Activated CD8-positive, alpha-beta T cell treated with anti-CD3 and anti-CD28 coated beads for 36 hours (primary cell): ENCODE measurements around the gene APBB1IP. TPM values are rescaled to one million over a fixed set of nuclear protein-coding genes. Genes with fewer than 3 reads are reported as not detected.

ENCODE experiments used
- ATAC-seq: fragments of 200-7000 bp; cut with Tn5 transposase; one replicate; pipeline ENCODE4 v1.10.0; 2021; ENCODE audit warnings: mild to moderate bottlenecking, moderate library complexity
- CTCF ChIA-PET: fragments of 350-600 bp; sonication (Branson Sonifier 250); formaldehyde crosslinking; loops from one replicate; lab custom pipeline; 2021; ENCODE audit warnings: antibody characterized with exemption; lab: Charles Lee
- POLR2A ChIA-PET: fragments of 350-600 bp; sonication (Branson Sonifier 250); formaldehyde crosslinking; loops from one replicate; lab custom pipeline; 2021; ENCODE audit warnings: antibody characterized with exemption; lab: Charles Lee
- DNase-seq: peaks from one replicate; pipeline ENCODE4 v3.0.0-alpha.2; 2020
- H3K27ac Mint-ChIP-seq: one replicate; pipeline ENCODE4 v1.8.0; 2021; ENCODE audit warnings: mild to moderate bottlenecking, mixed read lengths
- H3K27me3 Mint-ChIP-seq: one replicate; pipeline ENCODE4 v1.8.0; 2021; ENCODE audit warnings: mixed read lengths
- H3K36me3 Mint-ChIP-seq: one replicate; pipeline ENCODE4 v1.8.0; 2021; ENCODE audit warnings: low read depth, mixed read lengths
- H3K4me1 Mint-ChIP-seq: one replicate; pipeline ENCODE4 v1.8.0; 2021; ENCODE audit warnings: low read depth, mixed read lengths
- H3K4me3 Mint-ChIP-seq: one replicate; pipeline ENCODE4 v1.8.0; 2021; ENCODE audit warnings: mild to moderate bottlenecking, moderate library complexity, mixed read lengths
- H3K9me3 Mint-ChIP-seq: one replicate; pipeline ENCODE4 v1.8.0; 2021; ENCODE audit warnings: mixed read lengths
- intact Hi-C: fragments of 100-400 bp; cut with micrococcal nuclease; formaldehyde crosslinking; loops from one replicate; pipeline ENCODE4 v1.10.0; 2022
- total RNA-seq, 2 experiments: library from RNA; stranded (reverse); gene quantifications; one replicate each; pipeline ENCODE4 v1.2.3, GENCODE V29; 2021
- TF ChIP-seq, protein P1 (sequence below): fragments of 200-600 bp; IDR thresholded peaks from one replicate; pipeline ENCODE4 v1.8.0; 2022; ENCODE audit warnings: antibody characterized with exemption, mild to moderate bottlenecking

APBB1IP gene
- total RNA-seq, 2 experiments from 2014 or later = 61.9 to 64.8 TPM

DNA sequence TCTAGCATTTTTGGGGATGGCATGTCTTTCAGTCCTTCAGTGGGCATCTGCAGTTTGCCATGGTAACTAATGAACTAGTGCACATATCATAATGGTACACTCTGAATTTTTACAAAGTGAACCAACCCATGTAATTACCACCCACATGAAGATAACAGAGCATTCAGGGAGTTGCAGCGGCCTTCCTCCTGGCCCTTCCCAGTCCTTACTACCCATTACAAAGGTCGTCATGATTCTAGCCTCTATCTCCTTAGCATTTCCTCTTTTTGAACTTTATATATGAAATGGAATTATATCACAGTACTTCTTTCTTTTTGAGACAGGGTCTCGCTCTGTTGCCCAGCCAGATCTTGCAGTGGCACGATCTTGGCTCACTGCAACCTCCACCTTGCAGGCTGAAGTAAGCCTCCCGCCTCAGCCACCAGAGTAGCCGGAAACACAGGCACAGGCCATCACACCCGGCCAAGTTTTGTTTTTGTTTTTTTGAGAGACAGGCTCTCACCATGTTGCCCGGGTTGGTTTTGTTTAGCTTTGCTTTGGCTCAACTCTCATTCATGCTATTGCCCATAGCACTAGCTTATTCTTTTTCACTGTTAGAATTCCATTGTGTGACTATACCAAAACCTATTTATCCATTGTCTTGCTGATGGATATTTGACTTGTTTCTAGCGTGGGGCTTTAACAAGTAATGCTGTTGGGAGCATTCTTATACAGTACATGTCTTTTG lies 79.2 kb downstream of the APBB1IP start:
- Mint-ChIP-seq H3K36me3 (peaks cover 81% of the 10 kb centered on the region), H3K4me3 (no peak overlapping the region), H3K9me3 (peaks cover 3% of the 10 kb centered on the region), H3K4me1 (peaks cover 16% of the 10 kb centered on the region), H3K27ac (no peak overlapping the region), H3K27me3 (no peaks in the 10 kb centered on the region)
- no peak for ATAC-seq
- POLR2A ChIA-PET = interaction anchor here (0.6 to 1.2 kb wide), 2 partner anchors 17 to 32 kb away, joined by 3 read pairs; no protein-coding TSS in a partner anchor
- intact Hi-C loops = no loop called here
- CTCF ChIA-PET = interaction anchor here (0.8 kb wide), 1 partner anchor 182 kb away, joined by 3 read pairs; no protein-coding TSS in a partner anchor
- DNase-seq = no peak
- TF ChIP-seq, protein P1, sequence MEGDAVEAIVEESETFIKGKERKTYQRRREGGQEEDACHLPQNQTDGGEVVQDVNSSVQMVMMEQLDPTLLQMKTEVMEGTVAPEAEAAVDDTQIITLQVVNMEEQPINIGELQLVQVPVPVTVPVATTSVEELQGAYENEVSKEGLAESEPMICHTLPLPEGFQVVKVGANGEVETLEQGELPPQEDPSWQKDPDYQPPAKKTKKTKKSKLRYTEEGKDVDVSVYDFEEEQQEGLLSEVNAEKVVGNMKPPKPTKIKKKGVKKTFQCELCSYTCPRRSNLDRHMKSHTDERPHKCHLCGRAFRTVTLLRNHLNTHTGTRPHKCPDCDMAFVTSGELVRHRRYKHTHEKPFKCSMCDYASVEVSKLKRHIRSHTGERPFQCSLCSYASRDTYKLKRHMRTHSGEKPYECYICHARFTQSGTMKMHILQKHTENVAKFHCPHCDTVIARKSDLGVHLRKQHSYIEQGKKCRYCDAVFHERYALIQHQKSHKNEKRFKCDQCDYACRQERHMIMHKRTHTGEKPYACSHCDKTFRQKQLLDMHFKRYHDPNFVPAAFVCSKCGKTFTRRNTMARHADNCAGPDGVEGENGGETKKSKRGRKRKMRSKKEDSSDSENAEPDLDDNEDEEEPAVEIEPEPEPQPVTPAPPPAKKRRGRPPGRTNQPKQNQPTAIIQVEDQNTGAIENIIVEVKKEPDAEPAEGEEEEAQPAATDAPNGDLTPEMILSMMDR = no peak

DNA sequence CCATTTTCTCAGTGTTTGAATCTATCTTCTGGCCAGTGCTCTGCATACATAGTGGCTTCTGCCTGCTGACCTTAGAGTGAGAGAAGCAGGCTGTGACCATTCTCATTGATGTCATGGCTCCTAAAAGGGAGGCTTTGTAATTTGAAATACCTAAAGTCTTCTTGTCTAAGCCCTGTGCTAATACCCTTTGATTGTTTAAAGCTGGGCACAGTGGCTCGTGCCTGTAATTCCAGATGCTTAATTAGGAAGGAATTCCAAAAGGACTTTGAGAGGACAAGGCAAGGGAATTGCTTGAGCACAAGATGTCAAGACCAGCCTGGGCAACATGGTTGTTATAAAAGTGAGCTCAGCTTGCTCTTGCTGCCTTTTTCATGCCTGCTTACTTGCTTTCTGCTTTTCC lies 81.7 kb downstream of the APBB1IP start:
- ChIA-PET CTCF (interaction anchor here (0.9 to 1.2 kb wide), 3 partner anchors 10 to 12 kb away, joined by 3 read pairs; no protein-coding TSS in a partner anchor), POLR2A (interaction anchor here (1.0 kb wide), 1 partner anchor 20 kb away, joined by 4 read pairs; no protein-coding TSS in a partner anchor)
- no peak overlapping the region for H3K4me3 Mint-ChIP-seq
- H3K27ac Mint-ChIP-seq = no peak overlapping the region
- H3K4me1 Mint-ChIP-seq = peaks cover 34% of the 10 kb centered on the region
- no peak for DNase-seq
- TF ChIP-seq, protein P1 = no peak
- H3K36me3 Mint-ChIP-seq = peaks cover 78% of the 10 kb centered on the region
- intact Hi-C loops = no loop called here
- no peaks in the 10 kb centered on the region for H3K9me3 Mint-ChIP-seq
- no peak for ATAC-seq
- no peaks in the 10 kb centered on the region for H3K27me3 Mint-ChIP-seq

DNA sequence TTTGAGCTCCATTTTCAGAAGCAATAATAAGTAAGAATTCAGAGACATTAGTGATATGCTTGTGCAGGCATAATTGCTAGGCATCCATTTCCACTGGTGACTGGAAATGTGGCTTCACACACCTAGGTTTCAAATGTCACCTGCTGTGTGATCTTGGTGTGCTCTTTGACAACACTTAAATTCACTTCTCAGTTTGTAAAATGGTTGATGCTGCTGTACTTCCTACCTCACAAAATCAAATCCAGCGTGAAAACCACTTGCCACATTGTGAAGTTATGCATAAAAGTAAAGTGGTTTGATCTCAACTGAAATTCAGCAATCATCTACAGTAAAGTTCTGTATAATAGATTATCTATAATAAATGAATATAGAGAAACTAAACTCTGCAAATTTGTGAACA lies 82.4 kb downstream of the APBB1IP start:
- CTCF ChIA-PET = interaction anchor here (0.9 to 1.2 kb wide), 3 partner anchors 9 to 13 kb away, joined by 3 read pairs; no protein-coding TSS in a partner anchor
- DNase-seq = no peak
- no peak for ATAC-seq
- no peaks in the 10 kb centered on the region for H3K27me3 Mint-ChIP-seq
- H3K4me3 Mint-ChIP-seq = no peak overlapping the region
- no peaks in the 10 kb centered on the region for H3K9me3 Mint-ChIP-seq
- peaks cover 76% of the 10 kb centered on the region for H3K36me3 Mint-ChIP-seq
- H3K4me1 Mint-ChIP-seq = peaks cover 39% of the 10 kb centered on the region
- TF ChIP-seq, protein P1 = no peak
- intact Hi-C loops = no loop called here
- POLR2A ChIA-PET = interaction anchor here (1.0 kb wide), 1 partner anchor 19 kb away, joined by 4 read pairs; no protein-coding TSS in a partner anchor
- no peak overlapping the region for H3K27ac Mint-ChIP-seq

DNA sequence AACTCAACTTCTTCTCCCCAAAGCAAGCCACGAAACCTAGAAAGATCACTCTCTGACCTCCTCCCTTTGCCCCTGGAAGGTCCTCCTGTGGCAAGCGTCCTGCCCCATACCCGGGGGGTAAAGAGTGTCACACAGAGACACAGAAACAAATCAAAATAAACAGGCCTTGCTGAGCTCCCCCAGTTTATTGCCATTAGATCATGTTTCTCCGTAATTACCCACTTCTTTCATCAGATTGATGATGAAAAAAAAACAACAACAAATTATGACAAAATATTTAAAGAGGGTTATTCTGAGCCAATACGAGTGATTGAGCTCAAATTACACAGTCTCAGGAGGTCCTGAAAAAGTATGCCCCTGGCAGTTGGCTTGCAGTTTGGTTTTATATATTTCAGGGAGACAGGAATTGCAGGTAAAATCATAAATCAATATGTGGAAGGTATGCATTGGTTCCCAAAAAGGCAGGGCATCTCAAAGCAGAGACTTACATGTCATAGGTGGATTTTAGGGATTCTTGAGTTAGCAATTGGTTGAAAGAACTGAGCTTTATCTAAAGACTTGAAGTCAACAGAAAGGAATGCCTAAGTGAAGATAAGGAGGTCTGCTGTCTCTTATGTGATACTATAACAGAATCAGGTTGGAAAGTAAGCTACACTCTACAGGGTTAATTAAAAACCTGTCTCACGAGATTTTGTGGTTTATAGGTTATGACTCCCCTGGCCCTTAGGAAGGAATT lies 86.2 kb downstream of the APBB1IP start:
- Mint-ChIP-seq H3K27ac (peak overlapping the region; percentile 46), H3K4me1 (peaks cover 48% of the 10 kb centered on the region), H3K4me3 (no peak overlapping the region), H3K27me3 (no peaks in the 10 kb centered on the region), H3K36me3 (peaks cover 77% of the 10 kb centered on the region), H3K9me3 (no peaks in the 10 kb centered on the region)
- ATAC-seq (peak; percentile 29), DNase-seq (no peak)
- TF ChIP-seq, protein P1 = no peak
- ChIA-PET POLR2A (no interaction called here), CTCF (interaction anchor here (0.8 to 1.4 kb wide), 4 partner anchors 9 to 189 kb away, joined by 3 to 6 read pairs (median 4); no protein-coding TSS in a partner anchor)
- intact Hi-C loops = no loop called here
